HG03378 (cell line): ENCODE data around the gene DDIT3.
"Not testable (repeated sequence)": the region's sequence is repeated elsewhere in the genome, so short reads cannot be mapped to it uniquely, and the experiment has no call there.

Experiments
- ATAC-seq: cut with Tn5 transposase; IDR thresholded peaks from one replicate; pipeline ENCODE4 v1.9.1; 2021; ENCODE audit warnings: mild to moderate bottlenecking, moderate library complexity; ENCODE audit not compliant: unreplicated experiment

Gene DDIT3

DNA sequence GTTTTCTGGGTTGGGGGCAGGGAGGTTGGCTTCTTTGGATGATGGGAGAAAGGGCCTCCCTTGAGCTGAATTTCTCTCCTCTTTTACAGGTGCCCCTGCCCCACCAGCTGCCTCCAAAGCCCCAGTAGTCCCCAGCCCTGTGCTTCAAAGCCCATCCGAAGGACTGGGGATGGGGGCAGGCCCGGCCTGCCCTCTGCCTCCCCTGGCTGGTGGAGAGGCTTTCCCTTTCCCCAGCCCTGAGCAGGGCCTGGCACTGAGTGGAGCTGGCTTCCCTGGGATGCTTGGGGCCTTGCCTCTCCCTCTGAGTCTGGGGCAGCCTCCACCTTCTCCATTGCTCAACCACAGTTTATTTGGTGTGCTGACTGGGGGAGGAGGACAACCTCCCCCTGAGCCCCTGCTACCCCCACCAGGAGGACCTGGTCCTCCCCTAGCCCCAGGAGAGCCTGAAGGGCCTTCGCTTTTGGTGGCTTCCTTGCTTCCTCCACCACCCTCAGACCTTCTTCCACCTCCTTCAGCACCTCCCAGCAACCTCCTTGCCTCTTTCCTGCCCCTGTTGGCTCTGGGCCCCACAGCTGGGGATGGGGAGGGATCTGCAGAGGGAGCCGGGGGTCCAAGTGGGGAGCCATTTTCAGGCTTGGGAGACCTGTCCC, 6.3 kb upstream of the DDIT3 start:
- no peak for ATAC-seq

- no peak for ATAC-seq
Observed at GRCh38 chr12:57525615-57526383, 5.5 kb upstream of the DDIT3 start.

- ATAC-seq = no peak
Observed at GRCh38 chr12:57524814-57525614, 4.7 kb upstream of the DDIT3 start.

DNA sequence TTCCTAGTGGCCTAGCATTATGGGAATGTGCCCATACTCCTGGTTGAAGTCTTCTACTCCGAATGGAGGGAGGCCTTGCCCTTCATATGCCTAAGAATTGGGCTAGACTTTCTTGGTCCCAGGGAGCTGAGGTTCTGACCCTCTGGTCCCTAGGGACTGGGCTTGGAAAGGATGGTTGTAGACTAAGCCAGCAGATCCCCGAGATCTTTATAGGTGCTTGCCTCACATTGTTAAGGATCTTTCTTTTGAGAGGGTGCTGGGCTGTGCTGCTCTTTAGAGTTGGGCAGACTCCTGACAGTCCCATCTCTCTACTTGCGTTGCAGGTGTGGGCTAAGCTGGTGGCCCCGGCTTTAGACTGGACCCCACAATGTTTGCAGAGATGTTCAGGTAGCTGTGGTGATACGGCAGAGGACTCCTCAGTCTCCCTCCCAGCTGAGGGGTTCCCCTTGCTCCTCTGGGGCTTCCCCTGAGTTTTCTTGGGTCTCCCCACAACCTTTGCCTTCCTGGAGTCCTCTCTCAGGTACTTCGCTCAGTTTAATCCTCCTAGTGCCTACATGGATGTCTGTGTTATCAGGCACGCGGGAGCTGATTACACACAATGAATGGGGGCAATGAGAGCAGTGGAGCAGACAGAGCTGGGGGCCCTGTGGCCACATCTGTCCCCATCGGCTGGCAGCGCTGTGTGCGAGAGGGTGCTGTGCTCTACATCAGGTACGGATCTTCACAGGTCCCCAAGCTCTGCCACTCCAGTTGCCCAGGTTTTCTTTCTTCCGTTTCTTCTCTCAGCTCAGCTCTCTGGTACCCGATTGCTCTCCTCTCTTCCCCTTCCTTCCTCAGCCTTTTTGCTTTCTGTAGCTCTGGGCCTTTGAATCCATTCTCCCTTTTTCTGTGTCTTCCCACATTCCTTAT, 3.6 kb upstream of the DDIT3 start:
- no peak for ATAC-seq

- ATAC-seq = no peak
Observed at GRCh38 chr12:57522887-57523705, 2.8 kb upstream of the DDIT3 start.

GRCh38 chr12:57522011-57522886, 1.9 kb upstream of the DDIT3 start, which contains the start of gene MBD6:
TSS of gene MBD6 (plus strand) at chr12:57522824. CDS start at chr12:57524304, 1,480 bp downstream.
- ATAC-seq = peak; percentile 42

- ATAC-seq = no peak
Observed at GRCh38 chr12:57521525-57522010, 1.3 kb upstream of the DDIT3 start.

GRCh38 chr12:57519796-57520052, 590 bp downstream of the DDIT3 start:
- no peak for ATAC-seq

GRCh38 chr12:57518920-57519795, 1.2 kb downstream of the DDIT3 start:
- ATAC-seq = no peak

GRCh38 chr12:57518176-57518919, 2.0 kb downstream of the DDIT3 start:
- no peak for ATAC-seq

GRCh38 chr12:57517718-57518117, 2.6 kb downstream of the DDIT3 start:
- ATAC-seq = not testable (repeated sequence)

- ATAC-seq = no peak
Observed at GRCh38 chr12:57517187-57517586, 3.1 kb downstream of the DDIT3 start.

DNA sequence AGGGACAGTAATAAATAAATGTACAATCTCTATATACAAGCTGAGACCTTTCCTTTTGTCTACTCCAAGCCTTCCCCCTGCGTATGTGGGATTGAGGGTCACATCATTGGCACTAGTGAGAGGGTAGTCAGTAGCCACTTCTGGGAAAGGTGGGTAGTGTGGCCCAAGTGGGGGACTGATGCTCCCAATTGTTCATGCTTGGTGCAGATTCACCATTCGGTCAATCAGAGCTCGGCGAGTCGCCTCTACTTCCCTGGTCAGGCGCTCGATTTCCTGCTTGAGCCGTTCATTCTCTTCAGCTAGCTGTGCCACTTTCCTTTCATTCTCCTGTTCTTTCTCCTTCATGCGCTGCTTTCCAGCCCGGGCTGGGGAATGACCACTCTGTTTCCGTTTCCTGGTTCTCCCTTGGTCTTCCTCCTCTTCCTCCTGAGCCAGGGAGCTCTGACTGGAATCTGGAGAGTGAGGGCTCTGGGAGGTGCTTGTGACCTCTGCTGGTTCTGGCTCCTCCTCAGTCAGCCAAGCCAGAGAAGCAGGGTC, 3.6 kb downstream of the DDIT3 start:
- no peak for ATAC-seq

- no peak for ATAC-seq
Observed at GRCh38 chr12:57515934-57516541, 4.3 kb downstream of the DDIT3 start.

- no peak for ATAC-seq
Observed at GRCh38 chr12:57515408-57515933, 4.8 kb downstream of the DDIT3 start.

DNA sequence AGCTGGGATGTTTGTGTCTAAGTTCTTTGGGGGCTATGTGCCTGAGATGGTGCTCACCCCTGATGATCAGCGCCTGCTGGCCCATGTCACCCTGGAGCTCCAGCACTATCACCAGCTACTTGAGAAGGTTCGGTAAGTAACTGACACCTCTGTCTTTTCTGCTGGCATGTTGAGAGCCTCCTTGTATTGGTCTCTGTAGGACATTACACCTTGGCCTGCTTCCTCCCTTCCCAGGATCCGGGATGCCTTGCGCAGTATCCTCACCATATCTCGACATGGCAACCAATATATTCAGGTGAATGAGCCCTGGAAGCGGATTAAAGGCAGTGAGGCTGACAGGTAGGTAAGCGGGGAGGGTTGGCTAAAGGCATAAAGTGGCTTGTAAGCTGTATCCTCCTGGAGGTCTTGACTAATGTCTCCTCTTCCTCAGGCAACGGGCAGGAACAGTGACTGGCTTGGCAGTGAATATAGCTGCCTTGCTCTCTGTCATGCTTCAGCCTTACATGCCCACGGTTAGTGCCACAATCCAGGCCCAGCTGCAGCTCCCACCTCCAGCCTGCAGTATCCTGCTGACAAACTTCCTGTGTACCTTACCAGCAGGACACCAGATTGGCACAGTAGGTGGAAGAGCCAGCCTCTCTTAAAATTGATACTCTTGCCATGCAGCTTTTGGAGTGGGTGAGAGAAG, 5.5 kb downstream of the DDIT3 start:
- ATAC-seq = no peak
